ENCODE measurements around the gene GABRD.

GABRD gene

DNA sequence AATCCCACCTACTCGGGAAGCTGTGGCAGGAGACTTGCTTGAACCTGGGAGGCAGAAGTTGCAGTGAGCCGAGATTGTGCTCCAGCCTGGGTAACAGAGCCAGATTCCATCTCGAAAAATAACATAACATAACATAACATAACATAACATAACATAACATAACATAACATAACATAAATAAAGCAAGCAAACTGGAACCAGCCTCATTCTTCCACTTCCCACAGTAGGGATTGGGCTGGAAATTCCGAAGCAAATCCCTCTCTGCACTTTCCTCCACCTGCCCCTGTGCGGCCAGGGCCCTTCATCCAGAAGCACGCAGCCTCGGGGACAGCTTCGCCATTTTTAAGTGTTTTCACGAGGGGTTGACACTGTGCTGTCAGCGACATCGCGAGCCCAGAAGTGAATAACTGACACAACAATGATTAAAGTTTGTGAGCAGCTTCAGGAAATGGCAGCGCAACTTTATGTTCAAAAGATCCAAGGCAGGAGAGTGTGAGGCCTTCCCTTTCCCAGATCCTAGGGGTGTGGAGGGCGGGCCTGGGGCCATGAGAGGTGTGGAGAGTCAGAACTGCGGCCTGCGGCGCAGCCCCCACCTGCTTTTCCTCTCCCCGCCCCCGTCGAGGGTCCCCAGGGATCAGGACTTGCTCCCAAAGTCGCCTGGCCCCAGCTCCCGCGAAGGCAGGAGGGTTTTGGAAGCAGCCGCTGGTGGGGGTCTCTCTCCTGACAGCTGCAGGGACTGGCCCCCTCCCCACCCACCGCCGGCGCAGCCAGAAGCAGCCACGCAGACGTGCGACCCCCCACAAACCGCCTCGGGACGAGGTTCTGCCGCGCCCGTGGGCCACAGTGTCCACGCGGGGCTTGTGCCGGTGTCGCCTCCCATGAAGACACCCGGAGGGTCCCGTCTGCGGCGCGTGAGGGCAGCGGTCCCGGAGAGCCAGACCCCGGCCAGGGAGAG, 651 bp upstream of the GABRD start:
- DNase-seq (ENCODE audit: low read depth, low spot score), result no peak

GRCh38 chr1:2019571-2020309, 595 bp downstream of the GABRD start:
- DNase-seq (ENCODE audit: low read depth, low spot score), result no peak

GRCh38 chr1:2020310-2020655, 1.1 kb downstream of the GABRD start:
- no peak for DNase-seq (ENCODE audit: low read depth, low spot score)

DNA sequence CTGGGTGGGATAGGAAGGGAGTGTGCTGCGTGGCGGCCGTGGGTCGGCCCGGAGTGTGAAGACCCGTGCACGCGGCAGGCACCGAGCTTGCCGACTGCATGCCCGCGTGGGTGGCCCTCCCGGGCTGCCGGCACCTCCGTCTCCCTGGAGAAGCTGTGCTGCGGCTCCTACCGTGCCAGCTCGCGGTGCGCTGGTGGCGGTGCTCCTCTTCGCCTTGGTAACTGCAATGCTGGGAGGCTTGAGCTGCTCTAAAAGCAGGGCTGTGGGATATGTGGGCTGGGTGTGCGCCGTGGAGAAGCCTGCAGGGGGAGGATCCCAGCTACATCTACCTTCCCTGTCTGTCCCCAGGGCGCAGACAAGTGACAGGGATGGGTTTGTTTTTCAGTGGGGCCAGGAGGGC, 2.4 kb downstream of the GABRD start:
- no peak for DNase-seq (ENCODE audit: low read depth, low spot score)

GRCh38 chr1:2022063-2022770, 3.1 kb downstream of the GABRD start:
- DNase-seq (ENCODE audit: low read depth, low spot score), result no peak

GRCh38 chr1:2023187-2023586, 4.0 kb downstream of the GABRD start:
- no peak for DNase-seq (ENCODE audit: low read depth, low spot score)

GRCh38 chr1:2024451-2024850, 5.3 kb downstream of the GABRD start:
- DNase-seq (ENCODE audit: low read depth, low spot score), result no peak

DNA sequence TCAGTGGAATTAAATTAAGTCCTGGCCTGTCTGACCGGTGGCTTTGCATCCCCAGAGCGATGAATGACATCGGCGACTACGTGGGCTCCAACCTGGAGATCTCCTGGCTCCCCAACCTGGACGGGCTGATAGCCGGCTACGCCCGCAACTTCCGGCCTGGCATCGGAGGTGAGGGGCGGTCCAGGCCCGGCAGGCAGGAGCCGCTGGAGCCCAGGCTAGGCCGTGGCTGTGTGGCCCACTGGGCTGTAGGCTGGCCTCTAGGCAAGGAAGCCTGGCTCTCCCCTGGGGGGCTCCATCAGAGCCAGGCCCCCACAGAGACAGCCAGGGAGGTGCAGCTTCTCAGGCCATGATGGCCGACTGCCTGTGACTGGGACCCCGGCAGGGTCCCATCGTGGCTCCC, 5.7 kb downstream of the GABRD start:
- DNase-seq (ENCODE audit: low read depth, low spot score), result no peak

GRCh38 chr1:2025491-2025981, 6.4 kb downstream of the GABRD start:
- DNase-seq (ENCODE audit: low read depth, low spot score), result no peak

- no peak for DNase-seq (ENCODE audit: low read depth, low spot score)
Observed at GRCh38 chr1:2027961-2028583, 8.9 kb downstream of the GABRD start.

DNA sequence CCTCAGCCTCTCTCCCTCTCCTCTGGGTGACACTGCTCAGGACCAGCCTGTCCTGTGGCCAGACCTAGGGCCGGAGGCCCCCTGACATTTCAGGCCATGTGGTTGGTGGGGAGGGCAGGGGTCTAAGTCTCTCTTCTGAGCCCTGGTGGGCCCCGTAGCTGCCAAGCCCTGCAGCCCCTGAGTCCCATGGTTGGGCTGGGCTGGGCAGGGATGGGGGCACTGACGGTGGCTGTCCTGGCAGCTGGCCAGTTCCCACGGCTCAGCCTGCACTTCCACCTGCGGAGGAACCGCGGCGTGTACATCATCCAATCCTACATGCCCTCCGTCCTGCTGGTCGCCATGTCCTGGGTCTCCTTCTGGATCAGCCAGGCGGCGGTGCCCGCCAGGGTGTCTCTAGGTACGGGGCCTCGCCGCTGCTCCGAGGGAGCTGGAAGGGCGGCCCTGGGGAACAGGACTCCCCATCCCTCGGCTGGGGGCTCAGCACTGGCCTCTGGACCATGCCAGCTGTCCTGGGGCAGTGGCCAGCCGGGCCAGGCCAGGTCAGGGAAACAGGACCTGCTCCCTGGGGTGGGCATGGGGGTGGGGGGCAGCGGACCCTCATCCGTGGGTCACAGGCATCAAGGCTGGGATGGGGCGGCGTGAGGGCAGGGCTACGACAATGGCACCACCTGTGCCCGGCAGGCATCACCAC, 9.9 kb downstream of the GABRD start:
- DNase-seq (ENCODE audit: low read depth, low spot score), result no peak

DNA sequence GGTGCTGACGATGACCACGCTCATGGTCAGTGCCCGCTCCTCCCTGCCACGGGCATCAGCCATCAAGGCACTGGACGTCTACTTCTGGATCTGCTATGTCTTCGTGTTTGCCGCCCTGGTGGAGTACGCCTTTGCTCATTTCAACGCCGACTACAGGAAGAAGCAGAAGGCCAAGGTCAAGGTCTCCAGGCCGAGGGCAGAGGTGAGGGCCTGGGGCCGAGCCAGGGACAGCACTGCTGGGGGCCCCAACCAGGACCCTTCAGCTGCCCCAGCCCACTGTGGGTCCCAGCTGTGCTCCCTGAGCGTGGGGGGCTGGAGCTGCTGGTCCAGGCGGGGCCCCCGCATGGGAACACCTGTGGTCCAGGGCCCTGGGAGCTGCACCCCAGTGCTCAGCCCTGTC, 10.4 kb downstream of the GABRD start:
- DNase-seq (ENCODE audit: low read depth, low spot score), result no peak

DNA sequence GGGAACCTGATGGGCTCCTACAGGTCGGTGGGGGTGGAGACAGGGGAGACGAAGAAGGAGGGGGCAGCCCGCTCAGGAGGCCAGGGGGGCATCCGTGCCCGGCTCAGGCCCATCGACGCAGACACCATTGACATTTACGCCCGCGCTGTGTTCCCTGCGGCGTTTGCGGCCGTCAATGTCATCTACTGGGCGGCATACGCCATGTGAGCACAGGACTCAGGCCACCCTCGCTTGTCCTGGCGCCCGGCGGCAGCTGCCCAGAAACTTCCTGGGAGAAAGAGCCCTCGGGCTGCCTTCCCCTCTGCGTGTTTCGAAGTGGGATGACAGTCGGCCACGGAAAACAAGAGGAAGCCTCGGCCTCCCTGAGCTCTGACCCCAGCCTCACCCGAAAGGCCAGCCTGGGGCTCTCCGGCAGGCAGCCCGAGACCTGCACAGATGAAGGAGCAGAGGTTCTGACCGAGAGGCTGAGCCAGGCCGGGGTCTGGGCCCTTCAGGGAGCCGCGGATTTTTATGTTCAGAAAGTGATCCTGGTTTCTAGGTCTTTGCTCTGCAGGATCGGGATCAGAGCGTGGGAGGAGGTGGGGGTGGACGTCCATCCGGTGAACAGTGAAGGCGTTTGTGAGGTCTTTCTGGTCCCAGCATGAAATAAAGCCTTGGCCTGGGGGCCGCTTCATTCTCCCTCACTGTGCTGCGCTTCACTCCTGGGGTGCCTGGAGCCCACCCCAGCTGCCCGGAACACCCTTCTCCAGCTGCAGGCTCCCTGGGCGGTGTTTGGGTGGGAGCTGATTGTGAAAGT, 11.1 kb downstream of the GABRD start:
- no peak for DNase-seq (ENCODE audit: low read depth, low spot score)

- DNase-seq (ENCODE audit: low read depth, low spot score), result no peak
Observed at GRCh38 chr1:2031546-2032540, 12.7 kb downstream of the GABRD start.

- DNase-seq (ENCODE audit: low read depth, low spot score), result no peak
Observed at GRCh38 chr1:2032737-2033136, 13.6 kb downstream of the GABRD start.

DNA sequence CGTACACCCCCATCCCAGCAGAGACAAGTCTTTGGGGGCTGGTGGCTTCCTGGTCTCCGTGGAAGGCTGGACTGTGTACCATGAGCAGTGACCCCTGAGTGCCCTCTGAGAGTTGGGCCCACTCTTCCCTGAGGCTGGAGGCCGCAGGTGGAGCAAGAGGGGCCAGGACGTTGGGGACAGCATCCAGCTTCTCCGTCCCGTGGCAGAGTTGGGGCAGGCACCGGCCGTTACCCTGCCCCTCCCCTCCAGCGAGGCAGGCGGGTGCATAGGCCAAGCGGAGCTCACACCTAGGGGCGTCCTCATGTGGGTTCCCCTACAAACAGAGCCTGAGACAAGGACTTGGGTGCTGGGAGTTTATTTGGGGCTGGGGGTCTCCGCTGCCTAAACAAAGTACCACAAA, 14.0 kb downstream of the GABRD start:
- DNase-seq (ENCODE audit: low read depth, low spot score), result no peak

DNA sequence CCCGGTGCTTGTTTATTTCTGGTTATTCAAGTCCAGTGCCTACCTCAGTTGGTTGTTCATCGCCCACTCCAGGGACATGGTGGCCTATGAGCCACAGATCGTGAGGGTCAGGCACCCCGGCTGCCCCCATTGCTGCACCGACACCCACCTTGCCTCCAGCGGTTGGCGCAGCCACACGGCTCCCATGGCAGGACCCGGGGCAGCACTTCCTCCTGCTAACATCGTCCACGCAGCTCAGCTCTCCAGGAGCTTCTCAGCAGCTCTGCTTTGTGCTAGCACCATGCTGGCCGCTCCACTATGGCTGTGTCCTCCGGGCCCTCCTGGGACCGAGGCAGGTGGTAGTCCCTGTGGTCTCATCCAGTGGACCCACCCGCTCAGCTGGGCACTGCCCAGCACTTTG, 17.1 kb downstream of the GABRD start:
- no peak for DNase-seq (ENCODE audit: low read depth, low spot score)

GRCh38 chr1:2037314-2037979, 18.3 kb downstream of the GABRD start:
- DNase-seq (ENCODE audit: low read depth, low spot score), result no peak

- no peak for DNase-seq (ENCODE audit: low read depth, low spot score)
Observed at GRCh38 chr1:2038229-2038628, 19.1 kb downstream of the GABRD start.

All from brain pericyte (primary cell).